Loucy (cell line): ENCODE data around the gene TXNDC5.

Source experiments
- CTCF ChIP-seq: fragments of 200-600 bp; sonication (generic); conservative IDR thresholded peaks from 2 replicates; pipeline ENCODE4 v1.5.1; 2014; ENCODE audit warnings: mild to moderate bottlenecking, antibody characterized with exemption, low read length
- EZH2phosphoT487 ChIP-seq: fragments of 200-600 bp; IDR thresholded peaks from 2 replicates; pipeline ENCODE4 v1.6.1; 2018; ENCODE audit warnings: antibody characterized with exemption, mild to moderate bottlenecking, moderate library complexity, borderline replicate concordance

GRCh38 chr6:7920425-7920824, 9.8 kb upstream of the TXNDC5 start:
- TF ChIP-seq CTCF: no peak
- no peak for TF ChIP-seq EZH2phosphoT487
